Measurements from ENCODE around the gene GOLGA6A. TPM values are rescaled to one million over a fixed set of nuclear protein-coding genes. Genes with fewer than 3 reads are reported as not detected.

GOLGA6A gene
- polyA plus RNA-seq, 1 experiment, result not detected

GRCh38 chr15:74032606-74033561 lies 49.5 kb downstream of the GOLGA6A start:
- POLR2A ChIA-PET, result no interaction called here
- CTCF ChIA-PET, result interaction anchor here (1.2 kb wide), 1 partner anchor 40 kb away, joined by 4 read pairs; no protein-coding TSS in a partner anchor
- Histone ChIP-seq H3K4me3 (ENCODE audit: low read depth, low read length) (no peak overlapping the region), H3K27me3 (ENCODE audit: control insufficient read depth, insufficient read depth, low read length) (no peaks in the 10 kb centered on the region), H3K36me3 (ENCODE audit: control insufficient read depth, insufficient read depth, low read length) (peaks cover 46% of the 10 kb centered on the region)
- no peak for DNase-seq (ENCODE audit: low read depth)
- TF ChIP-seq CTCF (IDR thresholded peaks at IDR 0.05; ENCODE audit: insufficient read depth, low read depth, low read length), result no peak

- DNase-seq (ENCODE audit: low read depth), result no peak
- ChIA-PET POLR2A (no interaction called here), CTCF (interaction anchor here (1.2 to 5.2 kb wide), 2 partner anchors 7 to 39 kb away, joined by 4 to 38 read pairs; no protein-coding TSS in a partner anchor)
- Histone ChIP-seq H3K4me3 (ENCODE audit: low read depth, low read length) (no peak overlapping the region), H3K27me3 (ENCODE audit: control insufficient read depth, insufficient read depth, low read length) (no peaks in the 10 kb centered on the region), H3K36me3 (ENCODE audit: control insufficient read depth, insufficient read depth, low read length) (peaks cover 49% of the 10 kb centered on the region)
- no peak for TF ChIP-seq CTCF (IDR thresholded peaks at IDR 0.05; ENCODE audit: insufficient read depth, low read depth, low read length)
Observed at GRCh38 chr15:74032046-74032445, 50.3 kb downstream of the GOLGA6A start.

- POLR2A ChIA-PET, result no interaction called here
- H3K27me3 ChIP-seq (ENCODE audit: control insufficient read depth, insufficient read depth, low read length), result no peaks in the 10 kb centered on the region
- CTCF ChIA-PET, result interaction anchor here (5.2 kb wide), 1 partner anchor 11 kb away, joined by 38 read pairs; no protein-coding TSS in a partner anchor
- no peak overlapping the region for H3K4me3 ChIP-seq (ENCODE audit: low read depth, low read length)
- H3K36me3 ChIP-seq (ENCODE audit: control insufficient read depth, insufficient read depth, low read length), result peaks cover 33% of the 10 kb centered on the region
- TF ChIP-seq CTCF (IDR thresholded peaks at IDR 0.05; ENCODE audit: insufficient read depth, low read depth, low read length), result no peak
- DNase-seq (ENCODE audit: low read depth), result no peak
Observed at GRCh38 chr15:74028646-74029045, 53.7 kb downstream of the GOLGA6A start.

- CTCF ChIA-PET, result interaction anchor here (5.2 kb wide), 1 partner anchor 12 kb away, joined by 38 read pairs; no protein-coding TSS in a partner anchor
- DNase-seq (ENCODE audit: low read depth), result no peak
- Histone ChIP-seq H3K4me3 (ENCODE audit: low read depth, low read length) (no peak overlapping the region), H3K36me3 (ENCODE audit: control insufficient read depth, insufficient read depth, low read length) (peaks cover 34% of the 10 kb centered on the region), H3K27me3 (ENCODE audit: control insufficient read depth, insufficient read depth, low read length) (no peaks in the 10 kb centered on the region)
- no peak for TF ChIP-seq CTCF (IDR thresholded peaks at IDR 0.05; ENCODE audit: insufficient read depth, low read depth, low read length)
- POLR2A ChIA-PET, result no interaction called here
Observed at GRCh38 chr15:74027688-74028087, 54.7 kb downstream of the GOLGA6A start.

GRCh38 chr15:74025436-74025835 lies 56.9 kb downstream of the GOLGA6A start:
- Histone ChIP-seq H3K36me3 (ENCODE audit: control insufficient read depth, insufficient read depth, low read length) (peaks cover 32% of the 10 kb centered on the region), H3K27me3 (ENCODE audit: control insufficient read depth, insufficient read depth, low read length) (no peaks in the 10 kb centered on the region), H3K4me3 (ENCODE audit: low read depth, low read length) (no peak overlapping the region)
- ChIA-PET POLR2A (interaction anchor here (0.6 kb wide), 1 partner anchor 589 kb away, joined by 3 read pairs; no protein-coding TSS in a partner anchor), CTCF (interaction anchor here (0.7 to 1.3 kb wide), 2 partner anchors 11 to 19 kb away, joined by 4 to 5 read pairs; no protein-coding TSS in a partner anchor)
- DNase-seq (ENCODE audit: low read depth), result no peak
- TF ChIP-seq CTCF (IDR thresholded peaks at IDR 0.05; ENCODE audit: insufficient read depth, low read depth, low read length), result no peak

Data from BJ (cell line).